ENCODE measurements around the gene IDH3A.

The IDH3A gene

GRCh38 chr15:78203346-78204225 is 54.4 kb downstream of the IDH3A start:
- DNase-seq (ENCODE audit: low read depth in 3 of 3), result no peak

GRCh38 chr15:78204351-78205309 is 55.5 kb downstream of the IDH3A start:
- no peak for DNase-seq (ENCODE audit: low read depth in 3 of 3)

GRCh38 chr15:78205337-78205736 is 56.2 kb downstream of the IDH3A start:
- no peak for DNase-seq (ENCODE audit: low read depth in 3 of 3)

GRCh38 chr15:78205856-78206255 is 56.7 kb downstream of the IDH3A start:
- no peak for DNase-seq (ENCODE audit: low read depth in 3 of 3)

GRCh38 chr15:78206326-78207109 is 57.4 kb downstream of the IDH3A start:
- DNase-seq (ENCODE audit: low read depth in 3 of 3), result no peak

GRCh38 chr15:78207110-78207458 is 57.9 kb downstream of the IDH3A start:
- DNase-seq (ENCODE audit: low read depth in 3 of 3), result no peak

- no peak for DNase-seq (ENCODE audit: low read depth in 3 of 3)
Observed at GRCh38 chr15:78207641-78208340, 58.6 kb downstream of the IDH3A start.

GRCh38 chr15:78208341-78208844 is 59.2 kb downstream of the IDH3A start:
- DNase-seq (ENCODE audit: low read depth in 3 of 3), result no peak

GRCh38 chr15:78208887-78209645 is 59.9 kb downstream of the IDH3A start:
- DNase-seq (ENCODE audit: low read depth in 3 of 3), result no peak

GRCh38 chr15:78209646-78210348 is 60.6 kb downstream of the IDH3A start:
- no peak for DNase-seq (ENCODE audit: low read depth in 3 of 3)

- no peak for DNase-seq (ENCODE audit: low read depth in 3 of 3)
Observed at GRCh38 chr15:78210349-78210717, 61.2 kb downstream of the IDH3A start.

- DNase-seq (ENCODE audit: low read depth in 3 of 3), result no peak
Observed at GRCh38 chr15:78211189-78211921, 62.2 kb downstream of the IDH3A start.

- DNase-seq (ENCODE audit: low read depth in 3 of 3), result no peak
Observed at GRCh38 chr15:78212008-78212407, 62.8 kb downstream of the IDH3A start.

GRCh38 chr15:78212546-78213424 is 63.6 kb downstream of the IDH3A start:
- DNase-seq (ENCODE audit: low read depth in 3 of 3), result no peak

GRCh38 chr15:78213425-78213750 is 64.2 kb downstream of the IDH3A start:
- DNase-seq (ENCODE audit: low read depth in 3 of 3), result no peak

- DNase-seq (ENCODE audit: low read depth in 3 of 3), result no peak
Observed at GRCh38 chr15:78213956-78214355, 64.8 kb downstream of the IDH3A start.

GRCh38 chr15:78216276-78217104 is 67.3 kb downstream of the IDH3A start:
- no peak for DNase-seq (ENCODE audit: low read depth in 3 of 3)
